ENCODE measurements around the gene HPSE2.

- TF ChIP-seq EZH2 (IDR thresholded peaks at IDR 0.05; ENCODE audit: insufficient read depth, poor library complexity, severe bottlenecking) = no peak
- no peak for TF ChIP-seq EZH2phosphoT487 (IDR thresholded peaks at IDR 0.05; ENCODE audit: insufficient read depth, low read depth)
Observed at GRCh38 chr10:98694883-98695282, 540.8 kb downstream of the HPSE2 start.

All from GM23248 (cell line).